ENCODE measurements around the gene MSL2. TPM values are rescaled to one million over a fixed set of nuclear protein-coding genes. Genes with fewer than 3 reads are reported as not detected.
"Not testable (repeated sequence)": the region's sequence is repeated elsewhere in the genome, so short reads cannot be mapped to it uniquely, and the experiment has no call there.

MSL2 gene
- total RNA-seq, 2 experiments from 2014 or later, result 27.1 to 55.6 TPM

GRCh38 chr3:136211547-136211946, 15.4 kb upstream of the MSL2 start:
- ChIA-PET CTCF (ENCODE audit: unreplicated experiment) (no interaction called here), POLR2A (no interaction called here)
- no peak for DNase-seq (ENCODE audit: low spot score)
- no peaks in the 10 kb centered on the region for H4K20me1 ChIP-seq (ENCODE audit: insufficient read depth, low read length)
- H3K4me2 ChIP-seq (ENCODE audit: low read length), result no peak overlapping the region
- H2AFZ ChIP-seq (ENCODE audit: low read length), result no peak overlapping the region
- no peak overlapping the region for H3K4me3 ChIP-seq (ENCODE audit: low read depth, low read length, poor library complexity, severe bottlenecking)
- H3K36me3 ChIP-seq (ENCODE audit: insufficient read depth, low read length), result no peaks in the 10 kb centered on the region
- no peaks in the 10 kb centered on the region for H3K79me2 ChIP-seq (ENCODE audit: insufficient read depth, low read depth, low read length)
- H3K9me2 ChIP-seq (ENCODE audit: insufficient read depth, low read length), result no peaks in the 10 kb centered on the region
- no peaks in the 10 kb centered on the region for H3K9me3 ChIP-seq (ENCODE audit: low read length)
- H3K27ac ChIP-seq (ENCODE audit: low read depth, low read length, poor library complexity, severe bottlenecking), result no peak overlapping the region
- H3K4me1 ChIP-seq (ENCODE audit: insufficient read depth, low read length, poor library complexity, severe bottlenecking), result no peaks in the 10 kb centered on the region
- intact Hi-C loops (cut with micrococcal nuclease; ENCODE audit: unreplicated experiment), result no loop called here
- TF ChIP-seq CTCF (conservative IDR thresholded peaks at IDR 0.05; ENCODE audit: low read length), result no peak
- no peak for TF ChIP-seq EZH2phosphoT487 (IDR thresholded peaks at IDR 0.05; ENCODE audit: borderline replicate concordance, low read depth, low read length)
- no TSS peak for BruUV-seq (replicated peaks)

- Histone ChIP-seq H3K79me2 (ENCODE audit: insufficient read depth, low read depth, low read length) (no peaks in the 10 kb centered on the region), H3K9me3 (ENCODE audit: low read length) (no peaks in the 10 kb centered on the region), H3K36me3 (ENCODE audit: insufficient read depth, low read length) (no peaks in the 10 kb centered on the region), H3K27ac (ENCODE audit: low read depth, low read length, poor library complexity, severe bottlenecking) (no peak overlapping the region), H3K4me2 (ENCODE audit: low read length) (no peak overlapping the region), H3K4me3 (ENCODE audit: low read depth, low read length, poor library complexity, severe bottlenecking) (no peak overlapping the region), H4K20me1 (ENCODE audit: insufficient read depth, low read length) (no peaks in the 10 kb centered on the region), H2AFZ (ENCODE audit: low read length) (no peak overlapping the region), H3K4me1 (ENCODE audit: insufficient read depth, low read length, poor library complexity, severe bottlenecking) (no peaks in the 10 kb centered on the region), H3K9me2 (ENCODE audit: insufficient read depth, low read length) (no peaks in the 10 kb centered on the region)
- BruUV-seq (replicated peaks), result no TSS peak
- ChIA-PET CTCF (ENCODE audit: unreplicated experiment) (no interaction called here), POLR2A (interaction anchor here (1.4 kb wide), 1 partner anchor 13 kb away, joined by 5 read pairs; no protein-coding TSS in a partner anchor)
- TF ChIP-seq EZH2phosphoT487 (IDR thresholded peaks at IDR 0.05; ENCODE audit: borderline replicate concordance, low read depth, low read length), result no peak
- TF ChIP-seq CTCF (conservative IDR thresholded peaks at IDR 0.05; ENCODE audit: low read length), result no peak
- no peak for DNase-seq (ENCODE audit: low spot score)
- intact Hi-C loops (cut with micrococcal nuclease; ENCODE audit: unreplicated experiment), result no loop called here
Measured at GRCh38 chr3:136209921-136210320, 13.8 kb upstream of the MSL2 start.

DNA sequence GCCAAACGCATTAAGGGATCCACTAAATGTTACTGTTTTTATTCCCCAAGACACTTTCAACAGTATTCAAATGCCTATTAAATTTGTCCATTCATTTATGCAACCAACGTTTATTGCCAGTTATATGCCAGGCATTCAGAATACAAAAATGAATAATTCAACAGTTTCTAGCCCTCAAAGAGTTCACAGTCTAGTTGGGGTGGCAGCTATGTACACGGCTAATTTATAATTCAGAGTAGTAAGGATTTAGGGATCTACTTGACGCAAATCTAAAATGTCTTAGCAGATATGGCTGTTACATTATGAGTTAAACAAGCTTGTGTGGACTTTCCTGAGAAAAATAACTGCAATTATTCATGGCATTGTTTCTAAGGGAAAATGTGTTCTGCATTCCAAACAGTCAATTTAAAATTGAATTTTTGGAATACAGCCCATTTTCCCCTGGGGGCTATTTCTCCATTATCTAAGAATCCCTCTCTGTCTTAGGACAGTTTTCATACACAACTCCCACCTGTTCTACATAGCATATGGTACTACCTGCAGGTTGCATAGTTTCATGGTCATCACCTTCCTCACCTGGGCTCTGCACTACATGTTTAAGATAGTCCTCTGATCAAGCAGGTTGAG, 11.5 kb upstream of the MSL2 start:
- H3K4me2 ChIP-seq (ENCODE audit: low read length), result no peak overlapping the region
- no peaks in the 10 kb centered on the region for H3K79me2 ChIP-seq (ENCODE audit: insufficient read depth, low read depth, low read length)
- intact Hi-C loops (cut with micrococcal nuclease; ENCODE audit: unreplicated experiment), result no loop called here
- POLR2A ChIA-PET, result interaction anchor here (0.8 to 1.4 kb wide), 2 partner anchors 9 to 10 kb away, joined by 4 to 6 read pairs; no protein-coding TSS in a partner anchor
- no peak overlapping the region for H3K27ac ChIP-seq (ENCODE audit: low read depth, low read length, poor library complexity, severe bottlenecking)
- DNase-seq (ENCODE audit: low spot score), result no peak
- no peaks in the 10 kb centered on the region for H3K36me3 ChIP-seq (ENCODE audit: insufficient read depth, low read length)
- H4K20me1 ChIP-seq (ENCODE audit: insufficient read depth, low read length), result no peaks in the 10 kb centered on the region
- H3K4me1 ChIP-seq (ENCODE audit: insufficient read depth, low read length, poor library complexity, severe bottlenecking), result no peaks in the 10 kb centered on the region
- BruUV-seq (replicated peaks), result no TSS peak
- H3K4me3 ChIP-seq (ENCODE audit: low read depth, low read length, poor library complexity, severe bottlenecking), result no peak overlapping the region
- CTCF ChIA-PET (ENCODE audit: unreplicated experiment), result no interaction called here
- H2AFZ ChIP-seq (ENCODE audit: low read length), result no peak overlapping the region
- no peaks in the 10 kb centered on the region for H3K9me3 ChIP-seq (ENCODE audit: low read length)
- no peak for TF ChIP-seq EZH2phosphoT487 (IDR thresholded peaks at IDR 0.05; ENCODE audit: borderline replicate concordance, low read depth, low read length)
- no peak for TF ChIP-seq CTCF (conservative IDR thresholded peaks at IDR 0.05; ENCODE audit: low read length)
- H3K9me2 ChIP-seq (ENCODE audit: insufficient read depth, low read length), result no peaks in the 10 kb centered on the region

GRCh38 chr3:136199219-136199618, 3.1 kb upstream of the MSL2 start:
- H3K36me3 ChIP-seq (ENCODE audit: insufficient read depth, low read length), result peaks cover 11% of the 10 kb centered on the region
- CTCF ChIA-PET (ENCODE audit: unreplicated experiment); DNase-seq (ENCODE audit: low spot score); intact Hi-C loops (cut with micrococcal nuclease; ENCODE audit: unreplicated experiment); H3K9me2 ChIP-seq (ENCODE audit: insufficient read depth, low read length); H3K9me3 ChIP-seq (ENCODE audit: low read length); H3K4me3 ChIP-seq (ENCODE audit: low read depth, low read length, poor library complexity, severe bottlenecking); H2AFZ ChIP-seq (ENCODE audit: low read length); H3K27ac ChIP-seq (ENCODE audit: low read depth, low read length, poor library complexity, severe bottlenecking); H3K4me2 ChIP-seq (ENCODE audit: low read length); POLR2A ChIA-PET; BruUV-seq (replicated peaks): not testable (repeated sequence)
- peaks cover 26% of the 10 kb centered on the region for H3K79me2 ChIP-seq (ENCODE audit: insufficient read depth, low read depth, low read length)
- H4K20me1 ChIP-seq (ENCODE audit: insufficient read depth, low read length), result peaks cover 11% of the 10 kb centered on the region
- peaks cover 14% of the 10 kb centered on the region for H3K4me1 ChIP-seq (ENCODE audit: insufficient read depth, low read length, poor library complexity, severe bottlenecking)

Data from OCI-LY7 (cell line).